Measurements from ENCODE around the gene ATP2B2.

Gene ATP2B2

DNA sequence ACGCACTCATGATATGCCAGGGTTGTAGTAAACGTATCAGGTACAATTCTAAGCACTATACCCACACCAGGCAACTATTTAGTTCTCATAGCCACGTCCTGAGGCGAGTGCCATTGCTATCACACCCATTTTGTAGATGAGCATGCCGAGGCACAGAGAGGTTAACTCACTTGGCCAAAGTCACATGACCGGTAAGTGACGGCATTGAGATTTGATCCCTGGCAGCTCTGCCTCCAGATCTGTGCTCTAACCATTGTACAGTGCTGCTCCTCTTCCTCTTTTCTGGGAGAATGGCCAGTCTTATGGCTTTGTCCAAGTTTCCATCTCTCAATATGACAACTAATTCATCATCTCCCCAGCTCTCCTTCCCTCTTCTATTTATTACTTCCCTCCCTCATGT is 18.9 kb upstream of the ATP2B2 start:
- Histone ChIP-seq H3K36me3 (ENCODE audit: low read depth) (no peaks in the 10 kb centered on the region), H3K4me1 (ENCODE audit: insufficient read depth, poor library complexity, severe bottlenecking) (no peaks in the 10 kb centered on the region), H3K4me3 (ENCODE audit: severe bottlenecking) (no peak overlapping the region), H3K9me3 (ENCODE audit: severe bottlenecking) (no peaks in the 10 kb centered on the region), H3K27ac (ENCODE audit: poor library complexity, severe bottlenecking) (no peak overlapping the region), H3K27me3 (ENCODE audit: insufficient read depth, poor library complexity, severe bottlenecking) (peaks cover 9% of the 10 kb centered on the region)
- ATAC-seq (ENCODE audit: low read depth) (no peak), DNase-seq (ENCODE audit: low spot score) (no peak)
- no peak for TF ChIP-seq CTCF (IDR thresholded peaks at IDR 0.05; ENCODE audit: poor library complexity, severe bottlenecking)

GRCh38 chr3:10523561-10523960 is 18.2 kb upstream of the ATP2B2 start:
- no peak for TF ChIP-seq CTCF (IDR thresholded peaks at IDR 0.05; ENCODE audit: poor library complexity, severe bottlenecking)
- Histone ChIP-seq H3K4me3 (ENCODE audit: severe bottlenecking) (no peak overlapping the region), H3K9me3 (ENCODE audit: severe bottlenecking) (no peaks in the 10 kb centered on the region), H3K27ac (ENCODE audit: poor library complexity, severe bottlenecking) (no peak overlapping the region), H3K36me3 (ENCODE audit: low read depth) (no peaks in the 10 kb centered on the region), H3K27me3 (ENCODE audit: insufficient read depth, poor library complexity, severe bottlenecking) (peaks cover 9% of the 10 kb centered on the region), H3K4me1 (ENCODE audit: insufficient read depth, poor library complexity, severe bottlenecking) (no peaks in the 10 kb centered on the region)
- no peak for DNase-seq (ENCODE audit: low spot score)
- no peak for ATAC-seq (ENCODE audit: low read depth)

GRCh38 chr3:10522646-10523303 is 17.4 kb upstream of the ATP2B2 start:
- DNase-seq (ENCODE audit: low spot score) (no peak), ATAC-seq (ENCODE audit: low read depth) (no peak)
- Histone ChIP-seq H3K36me3 (ENCODE audit: low read depth) (no peaks in the 10 kb centered on the region), H3K9me3 (ENCODE audit: severe bottlenecking) (no peaks in the 10 kb centered on the region), H3K27me3 (ENCODE audit: insufficient read depth, poor library complexity, severe bottlenecking) (peaks cover 9% of the 10 kb centered on the region), H3K4me3 (ENCODE audit: severe bottlenecking) (no peak overlapping the region), H3K4me1 (ENCODE audit: insufficient read depth, poor library complexity, severe bottlenecking) (no peaks in the 10 kb centered on the region), H3K27ac (ENCODE audit: poor library complexity, severe bottlenecking) (no peak overlapping the region)
- no peak for TF ChIP-seq CTCF (IDR thresholded peaks at IDR 0.05; ENCODE audit: poor library complexity, severe bottlenecking)

DNA sequence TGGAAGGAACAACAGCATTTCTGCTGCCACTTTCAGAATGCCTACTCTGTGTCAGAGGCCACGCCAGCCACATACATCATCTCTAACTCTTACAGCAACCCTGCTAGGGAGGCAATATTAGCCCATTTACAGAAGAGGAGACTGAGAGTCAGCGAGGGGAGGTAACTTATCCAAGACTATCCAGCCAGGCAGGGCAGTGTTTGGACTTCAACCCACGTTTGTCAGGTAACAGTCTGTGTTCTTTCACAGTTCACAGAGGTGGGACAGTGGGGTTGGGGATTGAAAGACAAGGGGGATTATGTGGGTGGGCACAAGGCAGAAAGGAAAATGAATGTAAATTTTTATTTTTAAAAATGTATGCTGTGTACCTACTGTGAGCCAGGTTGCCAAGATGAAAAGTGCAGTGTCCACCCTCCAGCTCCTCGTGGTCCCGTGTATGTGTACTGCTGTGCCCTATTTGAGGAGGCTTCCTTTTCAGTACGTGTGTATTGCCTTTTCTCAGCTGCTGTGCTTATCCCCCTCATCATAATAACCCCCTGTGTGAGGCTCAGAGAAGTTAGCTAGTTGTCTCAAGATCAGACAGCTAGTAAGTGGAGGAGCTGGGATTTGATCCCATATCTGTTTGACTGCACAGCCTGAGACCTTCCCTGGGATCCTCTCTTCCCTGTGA is 16.5 kb upstream of the ATP2B2 start:
- no peak for TF ChIP-seq CTCF (IDR thresholded peaks at IDR 0.05; ENCODE audit: poor library complexity, severe bottlenecking)

DNA sequence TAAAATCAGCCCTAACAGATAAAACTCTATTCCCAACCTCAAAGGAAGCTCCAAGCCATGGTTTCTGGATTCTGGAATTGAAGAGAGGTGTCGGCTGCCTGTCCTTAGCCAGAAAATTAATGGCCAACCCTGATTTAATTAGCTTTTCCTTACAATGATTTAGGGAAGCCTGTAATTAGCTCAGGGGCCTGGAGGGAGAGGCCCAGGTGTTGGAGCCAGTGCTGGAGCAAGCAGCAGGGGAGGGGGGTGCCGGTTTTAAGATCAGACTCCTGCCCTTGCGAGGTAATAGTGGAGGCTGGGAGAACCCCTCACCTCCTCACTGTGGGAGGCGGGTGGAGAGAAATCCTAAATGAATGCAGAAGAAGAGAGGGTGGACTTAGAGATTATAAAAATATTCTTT is 14.7 kb upstream of the ATP2B2 start:
- Histone ChIP-seq H3K36me3 (ENCODE audit: low read depth) (no peaks in the 10 kb centered on the region), H3K4me1 (ENCODE audit: insufficient read depth, poor library complexity, severe bottlenecking) (no peaks in the 10 kb centered on the region), H3K4me3 (ENCODE audit: severe bottlenecking) (no peak overlapping the region), H3K27ac (ENCODE audit: poor library complexity, severe bottlenecking) (no peak overlapping the region), H3K27me3 (ENCODE audit: insufficient read depth, poor library complexity, severe bottlenecking) (peaks cover 5% of the 10 kb centered on the region), H3K9me3 (ENCODE audit: severe bottlenecking) (no peaks in the 10 kb centered on the region)
- ATAC-seq (ENCODE audit: low read depth) (no peak), DNase-seq (ENCODE audit: low spot score) (no peak)
- no peak for TF ChIP-seq CTCF (IDR thresholded peaks at IDR 0.05; ENCODE audit: poor library complexity, severe bottlenecking)

More for the DNA sequence above, 16.5 kb upstream of the ATP2B2 start:
- Histone ChIP-seq H3K36me3 (ENCODE audit: low read depth) (no peaks in the 10 kb centered on the region), H3K4me3 (ENCODE audit: severe bottlenecking) (no peak overlapping the region), H3K27me3 (ENCODE audit: insufficient read depth, poor library complexity, severe bottlenecking) (peaks cover 9% of the 10 kb centered on the region), H3K27ac (ENCODE audit: poor library complexity, severe bottlenecking) (no peak overlapping the region), H3K4me1 (ENCODE audit: insufficient read depth, poor library complexity, severe bottlenecking) (no peaks in the 10 kb centered on the region), H3K9me3 (ENCODE audit: severe bottlenecking) (no peaks in the 10 kb centered on the region)
- ATAC-seq (ENCODE audit: low read depth) (no peak), DNase-seq (ENCODE audit: low spot score) (no peak)

Data from RWPE2 (cell line).